Measurements from ENCODE around the gene PRKCQ.

The PRKCQ gene

GRCh38 chr10:6385665-6386064, 194.4 kb downstream of the PRKCQ start:
- Histone ChIP-seq H3K79me2 (ENCODE audit: insufficient read depth, low read length) (no peaks in the 10 kb centered on the region), H3K27me3 (ENCODE audit: insufficient read depth, low read length) (no peaks in the 10 kb centered on the region), H3K4me2 (ENCODE audit: low read length) (no peak overlapping the region), H3K36me3 (ENCODE audit: insufficient read depth, low read length) (no peaks in the 10 kb centered on the region), H2AFZ (ENCODE audit: low read length) (no peak overlapping the region), H4K20me1 (ENCODE audit: insufficient read depth, low read length) (no peaks in the 10 kb centered on the region), H3F3A (ENCODE audit: insufficient read depth, low read length) (no peaks in the 10 kb centered on the region), H3K4me3 (ENCODE audit: low read depth, low read length, poor library complexity, severe bottlenecking) (no peak overlapping the region), H3K9me3 (ENCODE audit: low read length) (peaks cover 4% of the 10 kb centered on the region; the same call in 1 of the 2 replicates), H3K9ac (ENCODE audit: low read length) (no peak overlapping the region), H3K4me1 (ENCODE audit: insufficient read depth, low read length, severe bottlenecking) (peaks cover 16% of the 10 kb centered on the region), H3K27ac (ENCODE audit: low read depth, low read length, poor library complexity, severe bottlenecking) (no peak overlapping the region), H3K9me2 (ENCODE audit: low read depth, low read length) (no peaks in the 10 kb centered on the region)
- no peak for TF ChIP-seq CTCF (IDR thresholded peaks at IDR 0.05; ENCODE audit: low read length)
- TF ChIP-seq EZH2 (IDR thresholded peaks at IDR 0.05; ENCODE audit: borderline replicate concordance, low read length): no peak

- no peaks in the 10 kb centered on the region for H3K9me2 ChIP-seq (ENCODE audit: low read depth, low read length)
- no peak overlapping the region for H3K27ac ChIP-seq (ENCODE audit: low read depth, low read length, poor library complexity, severe bottlenecking)
- H4K20me1 ChIP-seq (ENCODE audit: insufficient read depth, low read length): no peaks in the 10 kb centered on the region
- H3K4me1 ChIP-seq (ENCODE audit: insufficient read depth, low read length, severe bottlenecking): peaks cover 16% of the 10 kb centered on the region
- no peak overlapping the region for H3K9ac ChIP-seq (ENCODE audit: low read length)
- H3K9me3 ChIP-seq (ENCODE audit: low read length): peaks cover 8% of the 10 kb centered on the region; the same call in 1 of the 2 replicates
- H2AFZ ChIP-seq (ENCODE audit: low read length): no peak overlapping the region
- no peaks in the 10 kb centered on the region for H3K79me2 ChIP-seq (ENCODE audit: insufficient read depth, low read length)
- H3K36me3 ChIP-seq (ENCODE audit: insufficient read depth, low read length): no peaks in the 10 kb centered on the region
- no peak overlapping the region for H3K4me3 ChIP-seq (ENCODE audit: low read depth, low read length, poor library complexity, severe bottlenecking)
- no peaks in the 10 kb centered on the region for H3K27me3 ChIP-seq (ENCODE audit: insufficient read depth, low read length)
- H3F3A ChIP-seq (ENCODE audit: insufficient read depth, low read length): no peaks in the 10 kb centered on the region
- H3K4me2 ChIP-seq (ENCODE audit: low read length): no peak overlapping the region
- no peak for TF ChIP-seq EZH2 (IDR thresholded peaks at IDR 0.05; ENCODE audit: borderline replicate concordance, low read length)
- no peak for TF ChIP-seq CTCF (IDR thresholded peaks at IDR 0.05; ENCODE audit: low read length)
These were observed 195.2 kb downstream of the PRKCQ start for GRCh38 chr10:6384847-6385246.

- Histone ChIP-seq H3K9ac (ENCODE audit: low read length) (no peak overlapping the region), H3K27ac (ENCODE audit: low read depth, low read length, poor library complexity, severe bottlenecking) (no peak overlapping the region), H3F3A (ENCODE audit: insufficient read depth, low read length) (no peaks in the 10 kb centered on the region), H3K9me2 (ENCODE audit: low read depth, low read length) (no peaks in the 10 kb centered on the region), H4K20me1 (ENCODE audit: insufficient read depth, low read length) (no peaks in the 10 kb centered on the region), H3K4me2 (ENCODE audit: low read length) (no peak overlapping the region), H3K9me3 (ENCODE audit: low read length) (peaks cover 12% of the 10 kb centered on the region), H3K79me2 (ENCODE audit: insufficient read depth, low read length) (no peaks in the 10 kb centered on the region), H3K4me1 (ENCODE audit: insufficient read depth, low read length, severe bottlenecking) (peaks cover 16% of the 10 kb centered on the region), H2AFZ (ENCODE audit: low read length) (no peak overlapping the region), H3K4me3 (ENCODE audit: low read depth, low read length, poor library complexity, severe bottlenecking) (no peak overlapping the region), H3K27me3 (ENCODE audit: insufficient read depth, low read length) (no peaks in the 10 kb centered on the region), H3K36me3 (ENCODE audit: insufficient read depth, low read length) (no peaks in the 10 kb centered on the region)
- no peak for TF ChIP-seq CTCF (IDR thresholded peaks at IDR 0.05; ENCODE audit: low read length)
- TF ChIP-seq EZH2 (IDR thresholded peaks at IDR 0.05; ENCODE audit: borderline replicate concordance, low read length): no peak
These were observed 196.0 kb downstream of the PRKCQ start for GRCh38 chr10:6384031-6384430.
